ENCODE data around the gene PLEKHJ1.

GRCh38 chr19:2223391-2223790 lies 12.7 kb downstream of the PLEKHJ1 start:
- TF ChIP-seq CTCF (IDR thresholded peaks at IDR 0.05), result no peak
- TF ChIP-seq POLR2A (IDR thresholded peaks at IDR 0.05), result no peak

Data from right lobe of liver (tissue), 4 donors.